Measurements from ENCODE around the gene DBN1. TPM values are rescaled to one million over a fixed set of nuclear protein-coding genes. Genes with fewer than 3 reads are reported as not detected.

DBN1 gene
- total and polyA plus RNA-seq, 2 experiments from 2014 or later: 106 to 290 TPM

DNA sequence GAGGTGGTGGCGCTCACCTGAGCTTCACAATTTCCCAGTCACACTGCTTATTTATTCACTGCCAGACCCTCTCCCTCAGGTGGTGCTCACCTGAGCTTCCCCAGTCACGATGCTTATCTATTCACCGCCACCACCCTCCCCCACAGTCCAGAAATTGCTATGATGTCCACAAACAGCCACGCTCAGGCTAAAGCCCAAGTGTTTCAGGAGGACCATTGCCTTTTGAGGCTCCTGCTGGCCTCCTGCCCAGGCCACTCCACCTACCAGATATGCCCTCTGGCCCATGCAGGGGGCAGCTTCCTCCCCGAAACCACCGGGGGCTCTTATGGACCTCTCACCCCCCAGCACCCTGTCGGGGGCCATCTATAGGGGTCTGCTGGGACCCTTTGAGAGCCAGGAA, 19.4 kb upstream of the DBN1 start:
- Histone ChIP-seq H3K4me2 (no peak overlapping the region), H4K20me1 (replicated peaks; ENCODE audit: insufficient read depth) (no peaks in the 10 kb centered on the region; the same call in 1 of the 2 replicates), H3K36me3 (ENCODE audit: insufficient read depth) (peaks cover 7% of the 10 kb centered on the region), H3K9me2 (ENCODE audit: insufficient read depth) (no peaks in the 10 kb centered on the region), H3K4me3 (no peak overlapping the region), H3K79me2 (replicated peaks; ENCODE audit: insufficient read depth) (peaks cover 20% of the 10 kb centered on the region), H3F3A (replicated peaks; ENCODE audit: low read depth) (peaks cover 37% of the 10 kb centered on the region; the same call in 1 of the 2 replicates), H3K4me1 (ENCODE audit: insufficient read depth) (peaks cover 30% of the 10 kb centered on the region), H2AFZ (no peak overlapping the region), H3K27me3 (ENCODE audit: insufficient read depth) (no peaks in the 10 kb centered on the region), H3K27ac (ENCODE audit: low read depth) (peak overlapping the region; percentile 74)
- Mint-ChIP-seq H3K27ac (peak overlapping the region; percentile 67), H3K27me3 (ENCODE audit: insufficient read depth, low read depth, poor library complexity) (peaks cover 39% of the 10 kb centered on the region), H3K9me3 (peaks cover 2% of the 10 kb centered on the region; the same call in 1 of the 3 replicates), H3K4me3 (no peak overlapping the region; the same call in 2 of the 3 replicates), H3K36me3 (ENCODE audit: low read depth) (peaks cover 52% of the 10 kb centered on the region), H3K4me1 (peaks cover 38% of the 10 kb centered on the region)
- ATAC-seq (no peak), DNase-seq (ENCODE audit: low spot score) (no peak)
- TF ChIP-seq, protein P1, sequence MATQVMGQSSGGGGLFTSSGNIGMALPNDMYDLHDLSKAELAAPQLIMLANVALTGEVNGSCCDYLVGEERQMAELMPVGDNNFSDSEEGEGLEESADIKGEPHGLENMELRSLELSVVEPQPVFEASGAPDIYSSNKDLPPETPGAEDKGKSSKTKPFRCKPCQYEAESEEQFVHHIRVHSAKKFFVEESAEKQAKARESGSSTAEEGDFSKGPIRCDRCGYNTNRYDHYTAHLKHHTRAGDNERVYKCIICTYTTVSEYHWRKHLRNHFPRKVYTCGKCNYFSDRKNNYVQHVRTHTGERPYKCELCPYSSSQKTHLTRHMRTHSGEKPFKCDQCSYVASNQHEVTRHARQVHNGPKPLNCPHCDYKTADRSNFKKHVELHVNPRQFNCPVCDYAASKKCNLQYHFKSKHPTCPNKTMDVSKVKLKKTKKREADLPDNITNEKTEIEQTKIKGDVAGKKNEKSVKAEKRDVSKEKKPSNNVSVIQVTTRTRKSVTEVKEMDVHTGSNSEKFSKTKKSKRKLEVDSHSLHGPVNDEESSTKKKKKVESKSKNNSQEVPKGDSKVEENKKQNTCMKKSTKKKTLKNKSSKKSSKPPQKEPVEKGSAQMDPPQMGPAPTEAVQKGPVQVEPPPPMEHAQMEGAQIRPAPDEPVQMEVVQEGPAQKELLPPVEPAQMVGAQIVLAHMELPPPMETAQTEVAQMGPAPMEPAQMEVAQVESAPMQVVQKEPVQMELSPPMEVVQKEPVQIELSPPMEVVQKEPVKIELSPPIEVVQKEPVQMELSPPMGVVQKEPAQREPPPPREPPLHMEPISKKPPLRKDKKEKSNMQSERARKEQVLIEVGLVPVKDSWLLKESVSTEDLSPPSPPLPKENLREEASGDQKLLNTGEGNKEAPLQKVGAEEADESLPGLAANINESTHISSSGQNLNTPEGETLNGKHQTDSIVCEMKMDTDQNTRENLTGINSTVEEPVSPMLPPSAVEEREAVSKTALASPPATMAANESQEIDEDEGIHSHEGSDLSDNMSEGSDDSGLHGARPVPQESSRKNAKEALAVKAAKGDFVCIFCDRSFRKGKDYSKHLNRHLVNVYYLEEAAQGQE (IDR thresholded peaks at IDR 0.05; ENCODE audit: unreplicated experiment): no peak
- TF ChIP-seq JUNB (IDR thresholded peaks at IDR 0.05; ENCODE audit: unreplicated experiment) (no peak), STAT1 (IDR thresholded peaks at IDR 0.05; ENCODE audit: unreplicated experiment) (no peak), NANOG (IDR thresholded peaks at IDR 0.05; ENCODE audit: borderline replicate concordance) (no peak), ZNF331 (CRISPR knock-in tag; IDR thresholded peaks at IDR 0.05; ENCODE audit: low read depth) (no peak), EZH2 (IDR thresholded peaks at IDR 0.05; ENCODE audit: low read depth, unreplicated experiment) (no peak), CREB1 (CRISPR knock-in tag; IDR thresholded peaks at IDR 0.05; ENCODE audit: low read depth) (no peak), EZH2phosphoT487 (IDR thresholded peaks at IDR 0.05; ENCODE audit: unreplicated experiment) (no peak), POLR2AphosphoS5 (IDR thresholded peaks at IDR 0.05; ENCODE audit: low read depth) (no peak), ZNF114 (CRISPR knock-in tag; IDR thresholded peaks at IDR 0.05) (no peak)
- TF ChIP-seq, protein P2, sequence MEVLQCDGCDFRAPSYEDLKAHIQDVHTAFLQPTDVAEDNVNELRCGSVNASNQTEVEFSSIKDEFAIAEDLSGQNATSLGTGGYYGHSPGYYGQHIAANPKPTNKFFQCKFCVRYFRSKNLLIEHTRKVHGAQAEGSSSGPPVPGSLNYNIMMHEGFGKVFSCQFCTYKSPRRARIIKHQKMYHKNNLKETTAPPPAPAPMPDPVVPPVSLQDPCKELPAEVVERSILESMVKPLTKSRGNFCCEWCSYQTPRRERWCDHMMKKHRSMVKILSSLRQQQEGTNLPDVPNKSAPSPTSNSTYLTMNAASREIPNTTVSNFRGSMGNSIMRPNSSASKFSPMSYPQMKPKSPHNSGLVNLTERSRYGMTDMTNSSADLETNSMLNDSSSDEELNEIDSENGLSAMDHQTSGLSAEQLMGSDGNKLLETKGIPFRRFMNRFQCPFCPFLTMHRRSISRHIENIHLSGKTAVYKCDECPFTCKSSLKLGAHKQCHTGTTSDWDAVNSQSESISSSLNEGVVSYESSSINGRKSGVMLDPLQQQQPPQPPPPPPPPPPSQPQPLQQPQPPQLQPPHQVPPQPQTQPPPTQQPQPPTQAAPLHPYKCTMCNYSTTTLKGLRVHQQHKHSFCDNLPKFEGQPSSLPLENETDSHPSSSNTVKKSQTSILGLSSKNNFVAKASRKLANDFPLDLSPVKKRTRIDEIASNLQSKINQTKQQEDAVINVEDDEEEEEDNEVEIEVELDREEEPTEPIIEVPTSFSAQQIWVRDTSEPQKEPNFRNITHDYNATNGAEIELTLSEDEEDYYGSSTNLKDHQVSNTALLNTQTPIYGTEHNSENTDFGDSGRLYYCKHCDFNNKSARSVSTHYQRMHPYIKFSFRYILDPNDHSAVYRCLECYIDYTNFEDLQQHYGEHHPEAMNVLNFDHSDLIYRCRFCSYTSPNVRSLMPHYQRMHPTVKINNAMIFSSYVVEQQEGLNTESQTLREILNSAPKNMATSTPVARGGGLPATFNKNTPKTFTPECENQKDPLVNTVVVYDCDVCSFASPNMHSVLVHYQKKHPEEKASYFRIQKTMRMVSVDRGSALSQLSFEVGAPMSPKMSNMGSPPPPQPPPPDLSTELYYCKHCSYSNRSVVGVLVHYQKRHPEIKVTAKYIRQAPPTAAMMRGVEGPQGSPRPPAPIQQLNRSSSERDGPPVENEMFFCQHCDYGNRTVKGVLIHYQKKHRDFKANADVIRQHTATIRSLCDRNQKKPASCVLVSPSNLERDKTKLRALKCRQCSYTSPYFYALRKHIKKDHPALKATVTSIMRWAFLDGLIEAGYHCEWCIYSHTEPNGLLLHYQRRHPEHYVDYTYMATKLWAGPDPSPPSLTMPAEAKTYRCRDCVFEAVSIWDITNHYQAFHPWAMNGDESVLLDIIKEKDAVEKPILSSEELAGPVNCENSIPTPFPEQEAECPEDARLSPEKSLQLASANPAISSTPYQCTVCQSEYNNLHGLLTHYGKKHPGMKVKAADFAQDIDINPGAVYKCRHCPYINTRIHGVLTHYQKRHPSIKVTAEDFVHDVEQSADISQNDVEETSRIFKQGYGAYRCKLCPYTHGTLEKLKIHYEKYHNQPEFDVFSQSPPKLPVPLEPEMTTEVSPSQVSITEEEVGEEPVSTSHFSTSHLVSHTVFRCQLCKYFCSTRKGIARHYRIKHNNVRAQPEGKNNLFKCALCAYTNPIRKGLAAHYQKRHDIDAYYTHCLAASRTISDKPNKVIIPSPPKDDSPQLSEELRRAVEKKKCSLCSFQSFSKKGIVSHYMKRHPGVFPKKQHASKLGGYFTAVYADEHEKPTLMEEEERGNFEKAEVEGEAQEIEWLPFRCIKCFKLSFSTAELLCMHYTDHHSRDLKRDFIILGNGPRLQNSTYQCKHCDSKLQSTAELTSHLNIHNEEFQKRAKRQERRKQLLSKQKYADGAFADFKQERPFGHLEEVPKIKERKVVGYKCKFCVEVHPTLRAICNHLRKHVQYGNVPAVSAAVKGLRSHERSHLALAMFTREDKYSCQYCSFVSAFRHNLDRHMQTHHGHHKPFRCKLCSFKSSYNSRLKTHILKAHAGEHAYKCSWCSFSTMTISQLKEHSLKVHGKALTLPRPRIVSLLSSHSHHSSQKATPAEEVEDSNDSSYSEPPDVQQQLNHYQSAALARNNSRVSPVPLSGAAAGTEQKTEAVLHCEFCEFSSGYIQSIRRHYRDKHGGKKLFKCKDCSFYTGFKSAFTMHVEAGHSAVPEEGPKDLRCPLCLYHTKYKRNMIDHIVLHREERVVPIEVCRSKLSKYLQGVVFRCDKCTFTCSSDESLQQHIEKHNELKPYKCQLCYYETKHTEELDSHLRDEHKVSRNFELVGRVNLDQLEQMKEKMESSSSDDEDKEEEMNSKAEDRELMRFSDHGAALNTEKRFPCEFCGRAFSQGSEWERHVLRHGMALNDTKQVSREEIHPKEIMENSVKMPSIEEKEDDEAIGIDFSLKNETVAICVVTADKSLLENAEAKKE (CRISPR knock-in tag; IDR thresholded peaks at IDR 0.05): no peak
- TF ChIP-seq, protein P3, sequence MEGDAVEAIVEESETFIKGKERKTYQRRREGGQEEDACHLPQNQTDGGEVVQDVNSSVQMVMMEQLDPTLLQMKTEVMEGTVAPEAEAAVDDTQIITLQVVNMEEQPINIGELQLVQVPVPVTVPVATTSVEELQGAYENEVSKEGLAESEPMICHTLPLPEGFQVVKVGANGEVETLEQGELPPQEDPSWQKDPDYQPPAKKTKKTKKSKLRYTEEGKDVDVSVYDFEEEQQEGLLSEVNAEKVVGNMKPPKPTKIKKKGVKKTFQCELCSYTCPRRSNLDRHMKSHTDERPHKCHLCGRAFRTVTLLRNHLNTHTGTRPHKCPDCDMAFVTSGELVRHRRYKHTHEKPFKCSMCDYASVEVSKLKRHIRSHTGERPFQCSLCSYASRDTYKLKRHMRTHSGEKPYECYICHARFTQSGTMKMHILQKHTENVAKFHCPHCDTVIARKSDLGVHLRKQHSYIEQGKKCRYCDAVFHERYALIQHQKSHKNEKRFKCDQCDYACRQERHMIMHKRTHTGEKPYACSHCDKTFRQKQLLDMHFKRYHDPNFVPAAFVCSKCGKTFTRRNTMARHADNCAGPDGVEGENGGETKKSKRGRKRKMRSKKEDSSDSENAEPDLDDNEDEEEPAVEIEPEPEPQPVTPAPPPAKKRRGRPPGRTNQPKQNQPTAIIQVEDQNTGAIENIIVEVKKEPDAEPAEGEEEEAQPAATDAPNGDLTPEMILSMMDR (conservative IDR thresholded peaks at IDR 0.05; ENCODE audit: low read depth in 2 of 2): no peak
- TF ChIP-seq, protein P4, sequence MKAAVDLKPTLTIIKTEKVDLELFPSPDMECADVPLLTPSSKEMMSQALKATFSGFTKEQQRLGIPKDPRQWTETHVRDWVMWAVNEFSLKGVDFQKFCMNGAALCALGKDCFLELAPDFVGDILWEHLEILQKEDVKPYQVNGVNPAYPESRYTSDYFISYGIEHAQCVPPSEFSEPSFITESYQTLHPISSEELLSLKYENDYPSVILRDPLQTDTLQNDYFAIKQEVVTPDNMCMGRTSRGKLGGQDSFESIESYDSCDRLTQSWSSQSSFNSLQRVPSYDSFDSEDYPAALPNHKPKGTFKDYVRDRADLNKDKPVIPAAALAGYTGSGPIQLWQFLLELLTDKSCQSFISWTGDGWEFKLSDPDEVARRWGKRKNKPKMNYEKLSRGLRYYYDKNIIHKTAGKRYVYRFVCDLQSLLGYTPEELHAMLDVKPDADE (IDR thresholded peaks at IDR 0.05): no peak
